Mucosa of rectum (tissue), 2 donors: ENCODE data around the gene SEC16B.

Experiments used
- H3K27ac ChIP-seq, 2 donors: one replicate each; pipeline ENCODE4 v1.7.0; 2013; ENCODE audit warnings: inconsistent platforms in 2 of 2, low read depth in 2 of 2, low read length in 2 of 2
- H3K27me3 ChIP-seq, 2 donors: one replicate each; pipeline ENCODE4 v1.7.0; 2013; ENCODE audit warnings: low read length in 2 of 2; ENCODE audit not compliant: control insufficient read depth in 2 of 2, insufficient read depth in 2 of 2
- H3K36me3 ChIP-seq, 2 donors: one replicate each; pipeline ENCODE4 v1.7.0; 2013; ENCODE audit warnings: low read length in 2 of 2; ENCODE audit not compliant: control insufficient read depth in 2 of 2, insufficient read depth in 2 of 2
- H3K4me1 ChIP-seq, 2 donors: one replicate each; pipeline ENCODE4 v1.7.0; 2013; ENCODE audit warnings: low read length in 2 of 2, mild to moderate bottlenecking in 1 of 2; ENCODE audit not compliant: control insufficient read depth in 2 of 2, insufficient read depth in 2 of 2
- H3K4me3 ChIP-seq, 2 donors: one replicate each; pipeline ENCODE4 v1.7.0; 2013; ENCODE audit warnings: low read length in 2 of 2
- H3K9ac ChIP-seq, 2 donors: one replicate each; pipeline ENCODE4 v1.7.0; 2013; ENCODE audit warnings: low read length in 2 of 2, low read depth in 1 of 2, mild to moderate bottlenecking in 1 of 2
- H3K9me3 ChIP-seq, 2 donors: one replicate each; pipeline ENCODE4 v1.7.0; 2013; ENCODE audit warnings: low read length in 2 of 2; ENCODE audit not compliant: control insufficient read depth in 2 of 2
- donor health status: healthy.
- donor health status: Normal muscosa, but diverticular disease.

SEC16B gene

GRCh38 chr1:177932123-177932522, 37.7 kb downstream of the SEC16B start:
- no peak overlapping the region for H3K9ac ChIP-seq
- H3K27me3 ChIP-seq: no peaks in the 10 kb centered on the region
- no peaks in the 10 kb centered on the region for H3K4me1 ChIP-seq
- H3K27ac ChIP-seq: no peak overlapping the region
- H3K9me3 ChIP-seq: no peaks in the 10 kb centered on the region
- peaks cover 3 to 31% of the 10 kb centered on the region in 2 donors for H3K36me3 ChIP-seq
- no peak overlapping the region for H3K4me3 ChIP-seq

- Histone ChIP-seq H3K9me3 (no peaks in the 10 kb centered on the region), H3K36me3 (peaks cover 0 to 21% of the 10 kb centered on the region in 2 donors), H3K27ac (no peak overlapping the region), H3K4me1 (no peaks in the 10 kb centered on the region), H3K27me3 (no peaks in the 10 kb centered on the region), H3K4me3 (no peak overlapping the region), H3K9ac (no peak overlapping the region)
Measured at GRCh38 chr1:177928952-177929351, 40.9 kb downstream of the SEC16B start.

GRCh38 chr1:177928194-177928593, 41.7 kb downstream of the SEC16B start:
- H3K4me1 ChIP-seq: no peaks in the 10 kb centered on the region
- no peaks in the 10 kb centered on the region for H3K27me3 ChIP-seq
- H3K36me3 ChIP-seq: peaks cover 0 to 21% of the 10 kb centered on the region in 2 donors
- H3K9ac ChIP-seq: no peak overlapping the region
- no peak overlapping the region for H3K4me3 ChIP-seq
- H3K27ac ChIP-seq: no peak overlapping the region
- no peaks in the 10 kb centered on the region for H3K9me3 ChIP-seq

- Histone ChIP-seq H3K27me3 (no peaks in the 10 kb centered on the region), H3K4me1 (no peaks in the 10 kb centered on the region), H3K9ac (no peak overlapping the region), H3K9me3 (no peaks in the 10 kb centered on the region), H3K4me3 (no peak overlapping the region), H3K27ac (no peak overlapping the region), H3K36me3 (peaks cover 0 to 13% of the 10 kb centered on the region in 2 donors)
Measured at GRCh38 chr1:177927021-177927596, 42.7 kb downstream of the SEC16B start.

GRCh38 chr1:177926201-177926600, 43.7 kb downstream of the SEC16B start:
- Histone ChIP-seq H3K9me3 (no peaks in the 10 kb centered on the region), H3K4me3 (no peak overlapping the region), H3K27me3 (no peaks in the 10 kb centered on the region), H3K9ac (no peak overlapping the region), H3K36me3 (peaks cover 0 to 13% of the 10 kb centered on the region in 2 donors), H3K4me1 (no peaks in the 10 kb centered on the region), H3K27ac (no peak overlapping the region)

- H3K36me3 ChIP-seq: peaks cover 0 to 9% of the 10 kb centered on the region in 2 donors
- H3K9me3 ChIP-seq: no peaks in the 10 kb centered on the region
- H3K4me1 ChIP-seq: no peaks in the 10 kb centered on the region
- no peak overlapping the region for H3K9ac ChIP-seq
- no peaks in the 10 kb centered on the region for H3K27me3 ChIP-seq
- no peak overlapping the region for H3K27ac ChIP-seq
- no peak overlapping the region for H3K4me3 ChIP-seq
Measured at GRCh38 chr1:177925006-177925405, 44.9 kb downstream of the SEC16B start.

GRCh38 chr1:177923441-177923840, 46.4 kb downstream of the SEC16B start:
- Histone ChIP-seq H3K4me1 (no peaks in the 10 kb centered on the region), H3K27ac (no peak overlapping the region), H3K9ac (no peak overlapping the region), H3K27me3 (no peaks in the 10 kb centered on the region), H3K36me3 (no peaks in the 10 kb centered on the region), H3K9me3 (no peaks in the 10 kb centered on the region), H3K4me3 (no peak overlapping the region)

GRCh38 chr1:177922209-177922608, 47.6 kb downstream of the SEC16B start:
- no peak overlapping the region for H3K9ac ChIP-seq
- no peak overlapping the region for H3K27ac ChIP-seq
- no peaks in the 10 kb centered on the region for H3K9me3 ChIP-seq
- no peak overlapping the region for H3K4me3 ChIP-seq
- no peaks in the 10 kb centered on the region for H3K27me3 ChIP-seq
- H3K36me3 ChIP-seq: no peaks in the 10 kb centered on the region
- H3K4me1 ChIP-seq: no peaks in the 10 kb centered on the region

GRCh38 chr1:177921590-177921989, 48.3 kb downstream of the SEC16B start:
- no peak overlapping the region for H3K9ac ChIP-seq

GRCh38 chr1:177920091-177920490, 49.8 kb downstream of the SEC16B start:
- Histone ChIP-seq H3K9me3 (no peaks in the 10 kb centered on the region), H3K36me3 (no peaks in the 10 kb centered on the region), H3K27ac (no peak overlapping the region), H3K27me3 (no peaks in the 10 kb centered on the region), H3K4me1 (no peaks in the 10 kb centered on the region), H3K9ac (no peak overlapping the region), H3K4me3 (no peak overlapping the region)

More at GRCh38 chr1:177921590-177921989, 48.3 kb downstream of the SEC16B start:
- H3K4me1 ChIP-seq: no peaks in the 10 kb centered on the region
- H3K4me3 ChIP-seq: no peak overlapping the region
- H3K36me3 ChIP-seq: no peaks in the 10 kb centered on the region
- no peaks in the 10 kb centered on the region for H3K27me3 ChIP-seq
- no peak overlapping the region for H3K27ac ChIP-seq
- no peaks in the 10 kb centered on the region for H3K9me3 ChIP-seq

- no peaks in the 10 kb centered on the region for H3K9me3 ChIP-seq
- no peak overlapping the region for H3K27ac ChIP-seq
- no peaks in the 10 kb centered on the region for H3K36me3 ChIP-seq
- no peak overlapping the region for H3K9ac ChIP-seq
- no peaks in the 10 kb centered on the region for H3K27me3 ChIP-seq
- H3K4me1 ChIP-seq: no peaks in the 10 kb centered on the region
- H3K4me3 ChIP-seq: no peak overlapping the region
Measured at GRCh38 chr1:177915641-177916040, 54.2 kb downstream of the SEC16B start.
